ENCODE measurements around the gene OR2J3. TPM values are rescaled to one million over a fixed set of nuclear protein-coding genes. Genes with fewer than 3 reads are reported as not detected.
"Not testable (repeated sequence)": the region's sequence is repeated elsewhere in the genome, so short reads cannot be mapped to it uniquely, and the experiment has no call there.

OR2J3 gene
- total and polyA plus RNA-seq, 3 experiments from 2014 or later = not detected

GRCh38 chr6:29142309-29142708 lies 34.5 kb downstream of the OR2J3 start:
- no peak overlapping the region for H3K4me3 ChIP-seq (ENCODE audit: low read length)
- no peaks in the 10 kb centered on the region for H3K36me3 ChIP-seq (ENCODE audit: insufficient read depth, low read length)
- no peaks in the 10 kb centered on the region for H3K27me3 ChIP-seq (ENCODE audit: insufficient read depth, low read length, poor library complexity, severe bottlenecking)
- H3K4me1 ChIP-seq (ENCODE audit: insufficient read depth, low read length) = no peaks in the 10 kb centered on the region
- DNase-seq = no peak
- ChIA-PET CTCF (no interaction called here), POLR2A (no interaction called here)
- Mint-ChIP-seq H3K4me3 (no peak overlapping the region), H3K4me1 (no peaks in the 10 kb centered on the region), H3K27ac (no peak overlapping the region), H3K9me3 (peaks cover 0 to 4% (median 3%) of the 10 kb centered on the region in 5 donors), H3K36me3 (no peaks in the 10 kb centered on the region), H3K27me3 (peaks cover 5 to 39% of the 10 kb centered on the region in 2 donors)
- H3K27ac ChIP-seq (ENCODE audit: low read depth, low read length) = no peak overlapping the region
- no peaks in the 10 kb centered on the region for H3K9me3 ChIP-seq (ENCODE audit: low read length)

GRCh38 chr6:29146179-29146578 lies 38.3 kb downstream of the OR2J3 start:
- Mint-ChIP-seq H3K4me1 (no peaks in the 10 kb centered on the region), H3K27ac (no peak overlapping the region), H3K9me3 (peaks cover 0 to 19% (median 6%) of the 10 kb centered on the region in 5 donors), H3K36me3 (no peaks in the 10 kb centered on the region), H3K27me3 (peaks cover 12 to 48% of the 10 kb centered on the region in 2 donors), H3K4me3 (no peak overlapping the region)
- Histone ChIP-seq H3K27me3 (ENCODE audit: insufficient read depth, low read length, poor library complexity, severe bottlenecking) (no peaks in the 10 kb centered on the region), H3K4me1 (ENCODE audit: insufficient read depth, low read length) (no peaks in the 10 kb centered on the region), H3K36me3 (ENCODE audit: insufficient read depth, low read length) (no peaks in the 10 kb centered on the region), H3K4me3 (ENCODE audit: low read length) (no peak overlapping the region), H3K9me3 (ENCODE audit: low read length) (no peaks in the 10 kb centered on the region), H3K27ac (ENCODE audit: low read depth, low read length) (no peak overlapping the region)
- POLR2A ChIA-PET = no interaction called here
- DNase-seq = no peak
- CTCF ChIA-PET = no interaction called here

- Histone ChIP-seq H3K27me3 (ENCODE audit: insufficient read depth, low read length, poor library complexity, severe bottlenecking) (no peaks in the 10 kb centered on the region), H3K36me3 (ENCODE audit: insufficient read depth, low read length) (no peaks in the 10 kb centered on the region), H3K4me3 (ENCODE audit: low read length) (no peak overlapping the region), H3K9me3 (ENCODE audit: low read length) (no peaks in the 10 kb centered on the region), H3K27ac (ENCODE audit: low read depth, low read length) (no peak overlapping the region), H3K4me1 (ENCODE audit: insufficient read depth, low read length) (no peaks in the 10 kb centered on the region)
- DNase-seq = no peak
- H3K4me1 Mint-ChIP-seq = no peaks in the 10 kb centered on the region
- no peaks in the 10 kb centered on the region for H3K36me3 Mint-ChIP-seq
- peaks cover 0 to 19% (median 6%) of the 10 kb centered on the region in 5 donors for H3K9me3 Mint-ChIP-seq
- no peak overlapping the region for H3K4me3 Mint-ChIP-seq
- peaks cover 12 to 54% of the 10 kb centered on the region in 2 donors for H3K27me3 Mint-ChIP-seq
- ChIA-PET POLR2A (no interaction called here), CTCF (no interaction called here)
- no peak overlapping the region for H3K27ac Mint-ChIP-seq
Observed at GRCh38 chr6:29147074-29147473, 39.2 kb downstream of the OR2J3 start.

GRCh38 chr6:29149444-29149843 lies 41.6 kb downstream of the OR2J3 start:
- H3K27ac Mint-ChIP-seq; POLR2A ChIA-PET; H3K4me3 Mint-ChIP-seq; H3K4me1 Mint-ChIP-seq; H3K4me3 ChIP-seq (ENCODE audit: low read length); H3K4me1 ChIP-seq (ENCODE audit: insufficient read depth, low read length); DNase-seq; CTCF ChIA-PET; H3K9me3 ChIP-seq (ENCODE audit: low read length); H3K27me3 ChIP-seq (ENCODE audit: insufficient read depth, low read length, poor library complexity, severe bottlenecking); H3K36me3 ChIP-seq (ENCODE audit: insufficient read depth, low read length); H3K27ac ChIP-seq (ENCODE audit: low read depth, low read length); H3K36me3 Mint-ChIP-seq: not testable (repeated sequence)
- peaks cover 15 to 71% of the 10 kb centered on the region in 2 donors for H3K27me3 Mint-ChIP-seq
- peaks cover 0 to 15% (median 3%) of the 10 kb centered on the region in 5 donors for H3K9me3 Mint-ChIP-seq

- Histone ChIP-seq H3K4me3 (ENCODE audit: low read length) (no peak overlapping the region), H3K27ac (ENCODE audit: low read depth, low read length) (no peak overlapping the region), H3K27me3 (ENCODE audit: insufficient read depth, low read length, poor library complexity, severe bottlenecking) (no peaks in the 10 kb centered on the region), H3K36me3 (ENCODE audit: insufficient read depth, low read length) (no peaks in the 10 kb centered on the region), H3K9me3 (ENCODE audit: low read length) (no peaks in the 10 kb centered on the region), H3K4me1 (ENCODE audit: insufficient read depth, low read length) (no peaks in the 10 kb centered on the region)
- CTCF ChIA-PET = no interaction called here
- peaks cover 20 to 77% of the 10 kb centered on the region in 2 donors for H3K27me3 Mint-ChIP-seq
- POLR2A ChIA-PET = no interaction called here
- DNase-seq = no peak
- H3K9me3 Mint-ChIP-seq = peaks cover 0 to 15% (median 11%) of the 10 kb centered on the region in 5 donors
- no peak overlapping the region for H3K27ac Mint-ChIP-seq
- no peak overlapping the region for H3K4me3 Mint-ChIP-seq
- H3K36me3 Mint-ChIP-seq = no peaks in the 10 kb centered on the region
- no peaks in the 10 kb centered on the region for H3K4me1 Mint-ChIP-seq
Observed at GRCh38 chr6:29153083-29153482, 45.2 kb downstream of the OR2J3 start.

GRCh38 chr6:29155182-29155581 lies 47.3 kb downstream of the OR2J3 start:
- CTCF ChIA-PET; H3K27ac Mint-ChIP-seq; H3K27ac ChIP-seq (ENCODE audit: low read depth, low read length); H3K4me1 ChIP-seq (ENCODE audit: insufficient read depth, low read length); H3K36me3 ChIP-seq (ENCODE audit: insufficient read depth, low read length); H3K4me3 Mint-ChIP-seq; POLR2A ChIA-PET; H3K4me1 Mint-ChIP-seq; H3K9me3 Mint-ChIP-seq; H3K4me3 ChIP-seq (ENCODE audit: low read length); DNase-seq; H3K27me3 ChIP-seq (ENCODE audit: insufficient read depth, low read length, poor library complexity, severe bottlenecking); H3K9me3 ChIP-seq (ENCODE audit: low read length); H3K36me3 Mint-ChIP-seq: not testable (repeated sequence)
- peaks cover 13 to 68% of the 10 kb centered on the region in 2 donors for H3K27me3 Mint-ChIP-seq

GRCh38 chr6:29159922-29160321 lies 52.1 kb downstream of the OR2J3 start:
- H3K27ac ChIP-seq (ENCODE audit: low read depth, low read length); H3K27ac Mint-ChIP-seq; CTCF ChIA-PET; H3K9me3 Mint-ChIP-seq; H3K27me3 ChIP-seq (ENCODE audit: insufficient read depth, low read length, poor library complexity, severe bottlenecking); H3K4me3 Mint-ChIP-seq; H3K4me1 ChIP-seq (ENCODE audit: insufficient read depth, low read length); H3K9me3 ChIP-seq (ENCODE audit: low read length); POLR2A ChIA-PET; H3K36me3 Mint-ChIP-seq; H3K36me3 ChIP-seq (ENCODE audit: insufficient read depth, low read length); H3K4me3 ChIP-seq (ENCODE audit: low read length); H3K4me1 Mint-ChIP-seq; DNase-seq: not testable (repeated sequence)
- peaks cover 15 to 77% of the 10 kb centered on the region in 2 donors for H3K27me3 Mint-ChIP-seq

Other genes with a start within 250 kb of the OR2J3 start
- 10 to 100 TPM; 67.7 to 69.2 TPM for gene TRIM27, start 184.1 kb upstream of the OR2J3 start, total RNA-seq
- gene TRIM27, start 184.1 kb upstream of the OR2J3 start, polyA plus RNA-seq = 61.6 TPM
- under 1 TPM; 0.66 to 0.73 TPM for gene ZNF311, start 102.7 kb upstream of the OR2J3 start, total RNA-seq
- gene ZNF311, start 102.7 kb upstream of the OR2J3 start, polyA plus RNA-seq = not detected
- not detected for gene OR2W1, start 62.9 kb upstream of the OR2J3 start, total RNA-seq
- gene OR2W1, start 62.9 kb upstream of the OR2J3 start, polyA plus RNA-seq = not detected
- gene OR2B3, start 20.7 kb upstream of the OR2J3 start, total RNA-seq = not detected
- gene OR2B3, start 20.7 kb upstream of the OR2J3 start, polyA plus RNA-seq = not detected
- not detected for gene OR2J1, start 8.6 kb upstream of the OR2J3 start, total RNA-seq
- not detected for gene OR2J1, start 8.6 kb upstream of the OR2J3 start, polyA plus RNA-seq
- gene OR2J2, start 62.8 kb downstream of the OR2J3 start, total RNA-seq = not detected
- not detected for gene OR2J2, start 62.8 kb downstream of the OR2J3 start, polyA plus RNA-seq
- not detected for gene OR14J1, start 193.6 kb downstream of the OR2J3 start, total RNA-seq
- gene OR14J1, start 193.6 kb downstream of the OR2J3 start, polyA plus RNA-seq = not detected

Data from CD8-positive, alpha-beta memory T cell (primary cell).